ACHN (cell line): Measurements from ENCODE around the gene NOTCH1.

ENCODE experiments used
- DNase-seq: peaks from one replicate; pipeline ENCODE4 v3.0.0-alpha.2; 2015
- in situ Hi-C: cut with HindIII; loops from 2 replicates; pipeline ENCODE4 v1.10.0; 2017; ENCODE audit warnings: low sequenced_read_pairs, low pct_ligation_motif_present, low pct_unique_long_range_greater_than_20kb

Gene NOTCH1

DNA sequence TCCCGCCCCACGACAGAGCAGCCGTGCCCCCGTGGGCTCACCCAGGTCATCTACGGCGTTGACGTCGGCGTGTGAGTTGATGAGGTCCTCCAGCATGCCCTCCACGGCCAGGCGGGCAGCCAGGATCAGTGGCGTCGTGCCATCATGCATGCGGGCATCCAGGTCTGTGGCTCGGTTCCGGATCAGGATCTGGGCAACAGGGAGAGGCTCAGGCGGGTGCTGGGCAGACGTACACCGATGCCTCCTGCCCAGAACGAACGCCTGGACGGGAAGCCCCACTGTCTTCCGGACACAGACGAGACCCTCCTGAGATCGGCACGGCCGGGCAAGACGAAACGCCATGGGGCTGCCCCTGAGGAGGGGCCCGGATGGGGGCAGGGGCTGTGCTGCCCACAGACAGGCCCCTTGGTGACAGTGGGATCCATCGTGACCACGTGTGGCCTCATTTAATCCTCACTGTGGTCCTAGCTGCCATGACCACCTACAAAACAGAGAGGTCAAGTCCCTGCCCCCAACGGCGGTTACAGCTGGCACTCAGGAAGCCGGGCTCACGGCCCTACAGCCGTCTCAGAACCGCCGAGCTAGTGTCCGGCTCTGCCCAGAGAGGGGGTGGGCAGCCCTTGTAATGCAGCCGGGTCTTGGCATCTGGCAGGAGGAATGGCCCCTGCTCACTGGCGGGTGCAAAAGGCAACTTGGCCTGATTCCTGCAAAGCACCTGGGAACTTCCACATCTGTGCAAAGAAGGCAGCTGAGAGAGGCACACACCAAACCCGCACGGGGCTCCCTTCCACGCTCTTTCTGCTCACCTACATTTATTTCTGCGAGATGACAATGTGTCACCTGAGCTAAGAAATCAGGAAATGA lies 46.5 kb downstream of the NOTCH1 start:
- in situ Hi-C loops = no loop called here
- DNase-seq = no peak

DNA sequence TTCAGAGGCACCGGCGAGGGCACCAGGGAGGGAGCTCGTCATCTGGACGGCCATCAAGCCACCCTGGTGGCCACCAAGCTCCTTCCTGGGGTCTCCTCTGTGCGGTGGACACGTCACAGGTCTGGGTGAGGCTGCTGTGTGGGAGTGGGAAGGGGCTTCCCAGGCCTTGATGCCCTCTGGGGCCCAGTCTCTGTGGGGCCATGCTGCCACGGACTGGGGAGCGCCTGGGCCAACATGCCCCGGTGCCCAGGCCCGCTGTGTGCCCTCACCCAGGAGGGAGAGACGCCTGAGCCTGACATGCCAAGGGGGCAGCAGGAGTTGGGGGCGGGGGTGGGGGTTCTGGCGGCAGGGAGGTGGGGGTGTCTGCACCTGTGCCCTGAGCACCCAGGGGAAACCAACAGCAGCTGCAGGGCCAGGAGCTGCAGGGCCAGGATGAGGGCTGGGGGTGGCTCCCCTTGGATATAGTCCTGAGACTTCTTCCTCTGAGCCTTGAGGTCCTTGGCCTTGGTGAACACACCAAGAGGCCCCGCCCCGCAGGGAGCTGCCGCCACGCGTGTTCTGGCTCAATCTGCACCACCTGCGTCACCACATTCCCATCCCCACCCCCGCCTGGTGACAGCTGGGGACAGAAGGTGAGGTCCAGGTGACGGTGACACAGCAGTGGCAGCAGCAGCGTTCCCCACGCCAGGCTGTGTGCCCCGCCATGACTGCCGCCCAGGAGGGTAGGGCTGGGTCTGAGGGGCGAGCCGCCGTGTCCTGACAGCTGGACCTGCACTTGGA lies 47.7 kb downstream of the NOTCH1 start:
- in situ Hi-C loops = no loop called here

DNA sequence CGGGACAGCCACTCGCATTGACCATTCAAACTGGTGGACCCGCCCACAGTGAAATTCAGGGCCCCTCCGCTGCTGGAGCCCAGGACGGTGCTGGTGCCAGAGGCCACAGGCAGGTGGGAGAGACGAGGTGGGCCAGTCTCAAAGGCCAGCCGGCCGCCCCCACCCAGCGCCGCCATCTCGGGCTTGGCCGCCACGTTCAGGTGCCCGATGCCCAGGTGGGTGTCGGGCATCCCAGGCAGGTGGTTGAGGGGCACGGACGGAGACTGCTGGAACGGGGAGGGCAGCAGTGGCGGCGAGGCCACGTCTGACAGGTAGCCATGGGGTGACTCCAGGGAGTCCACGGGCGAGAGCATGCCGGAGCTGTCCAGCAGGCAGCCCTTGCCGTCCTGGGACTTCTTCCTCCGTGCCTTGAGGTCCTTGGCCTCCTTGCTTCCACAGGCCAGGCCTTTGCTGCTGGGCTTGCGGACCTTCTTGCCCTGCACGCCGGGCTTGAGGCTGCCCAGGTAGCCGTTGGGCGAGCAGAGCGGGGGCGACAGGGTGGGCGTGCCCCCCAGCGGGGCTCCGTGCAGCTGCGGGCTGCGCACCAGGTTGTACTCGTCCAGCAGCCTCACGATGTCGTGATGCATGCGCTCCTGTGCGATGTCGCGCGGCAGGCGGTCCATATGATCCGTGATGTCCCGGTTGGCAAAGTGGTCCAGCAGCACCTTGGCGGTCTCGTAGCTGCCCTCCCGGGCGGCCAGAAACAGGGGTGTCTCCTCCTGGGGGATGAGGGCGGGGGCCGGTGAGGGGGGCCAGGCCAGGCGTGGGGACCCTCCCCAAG lies 48.8 kb downstream of the NOTCH1 start:
- no peak for DNase-seq
- in situ Hi-C loops = no loop called here

More for the DNA sequence above, 47.7 kb downstream of the NOTCH1 start:
- no peak for DNase-seq

DNA sequence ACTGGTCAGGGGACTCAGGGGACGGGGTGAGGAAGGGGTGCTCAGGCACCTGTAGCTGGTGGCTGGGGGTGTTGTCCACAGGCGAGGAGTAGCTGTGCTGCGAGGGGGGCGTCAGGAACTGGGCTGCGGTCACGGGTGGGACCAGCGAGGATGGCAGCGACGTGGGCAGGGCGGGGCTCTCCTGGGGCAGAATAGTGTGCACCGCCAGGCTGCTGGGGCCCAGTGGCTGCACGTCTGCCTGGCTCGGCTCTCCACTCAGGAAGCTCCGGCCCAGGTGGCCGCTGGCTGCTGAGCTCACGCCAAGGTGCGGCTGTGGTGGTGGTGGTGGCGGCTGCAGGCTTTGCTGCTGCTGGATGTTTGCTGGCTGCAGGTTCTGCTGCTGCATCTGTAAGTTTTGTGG lies 49.7 kb downstream of the NOTCH1 start:
- no peak for DNase-seq
- in situ Hi-C loops = no loop called here

DNA sequence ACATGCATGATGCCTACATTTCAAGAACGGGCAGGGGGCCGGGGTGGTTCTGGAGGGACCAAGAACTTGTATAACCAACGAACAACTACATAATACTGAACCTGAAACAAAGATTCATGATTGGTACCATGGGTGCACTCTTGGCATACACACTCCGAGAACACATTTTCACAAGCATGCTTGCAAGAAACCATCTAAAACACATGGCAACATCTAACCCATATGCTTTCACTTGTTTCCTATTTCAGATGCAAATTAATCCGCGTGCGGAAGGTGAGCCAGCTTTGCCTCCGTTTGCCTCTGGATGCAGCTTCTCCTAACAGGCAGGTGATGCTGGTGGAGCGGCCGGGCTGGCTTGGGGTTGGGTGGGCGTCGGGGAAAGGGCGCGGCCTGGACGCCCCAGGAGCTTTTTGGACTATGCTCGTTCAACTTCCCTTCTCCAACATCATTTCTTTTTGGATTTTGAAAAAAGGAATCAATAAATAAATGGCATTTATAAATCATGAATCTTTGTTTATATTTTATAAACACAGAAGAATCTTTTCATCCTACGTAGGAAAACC lies 50.5 kb downstream of the NOTCH1 start:
- in situ Hi-C loops = no loop called here
- no peak for DNase-seq

DNA sequence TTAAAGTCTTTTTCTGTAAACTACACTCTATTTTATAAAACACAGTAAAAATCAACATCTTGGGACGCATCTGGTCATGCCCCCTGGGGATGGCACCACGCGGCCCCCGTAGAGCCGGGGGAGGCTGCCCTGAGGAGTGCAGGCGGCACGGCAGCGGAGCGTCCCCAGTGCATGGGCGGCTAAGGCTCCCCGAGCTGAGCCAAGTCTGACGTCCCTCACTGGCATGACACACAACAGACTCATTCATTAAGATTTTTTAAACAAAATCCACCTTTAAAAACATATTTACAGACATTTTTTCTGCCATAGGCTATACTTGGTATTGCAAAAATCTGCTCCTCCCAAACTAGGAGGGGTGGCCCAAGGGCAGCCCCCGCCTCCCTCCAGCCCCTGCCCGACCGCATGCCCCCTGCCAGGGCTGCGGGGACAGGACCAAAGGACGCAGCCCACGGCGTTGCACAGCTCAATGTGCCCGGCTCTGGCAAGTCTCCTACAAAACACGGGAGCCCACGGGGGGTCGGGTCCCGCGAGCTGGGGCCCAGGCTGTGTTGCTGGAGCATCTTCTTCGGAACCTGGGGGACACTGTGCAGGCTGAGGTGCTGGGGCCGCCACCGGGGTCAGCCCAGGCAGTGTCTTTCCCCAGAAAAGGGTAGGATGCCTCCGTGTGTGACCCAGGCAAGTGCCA lies 51.2 kb downstream of the NOTCH1 start:
- in situ Hi-C loops = no loop called here
- no peak for DNase-seq

DNA sequence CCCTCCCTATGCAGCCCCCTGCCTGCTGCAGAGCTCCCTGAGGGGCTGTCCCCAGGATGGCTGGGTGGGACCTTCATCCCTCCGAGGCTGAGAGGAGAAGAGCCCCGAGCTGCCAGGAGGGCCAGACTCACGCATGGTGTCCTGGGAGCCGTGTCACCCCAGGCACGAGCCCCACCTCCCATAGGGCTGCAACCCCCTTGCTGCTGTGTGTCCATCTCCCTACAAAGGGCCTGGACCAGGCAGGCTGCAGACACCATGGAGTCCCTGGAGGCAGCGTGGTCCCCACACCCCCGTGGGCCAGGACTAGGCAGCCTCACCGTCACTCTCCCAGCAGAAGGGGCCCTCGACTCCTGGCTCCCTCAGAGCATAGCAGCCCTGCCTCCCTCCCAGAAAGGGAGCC lies 51.8 kb downstream of the NOTCH1 start:
- in situ Hi-C loops = no loop called here
- DNase-seq = no peak

DNA sequence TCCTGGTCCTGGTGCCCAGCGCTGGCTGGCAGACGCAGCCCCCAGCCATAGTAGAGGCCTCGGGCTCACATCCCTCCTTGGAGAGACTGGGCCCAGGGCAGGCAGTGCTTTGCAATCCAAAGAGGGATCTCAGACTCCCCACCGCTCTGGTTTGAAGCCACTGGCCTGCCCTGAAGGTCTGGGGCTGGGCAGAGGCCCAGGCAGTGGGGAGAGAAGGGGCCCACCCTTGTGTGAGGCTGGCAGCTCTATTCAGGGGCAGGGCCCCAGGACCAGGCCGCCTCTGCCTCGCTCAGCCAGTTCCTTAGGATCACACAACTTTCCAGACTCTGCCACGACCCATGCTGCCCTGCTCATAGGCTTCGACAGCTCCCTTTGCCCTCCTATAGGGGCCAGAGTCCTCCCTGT lies 52.3 kb downstream of the NOTCH1 start:
- DNase-seq = no peak
- in situ Hi-C loops = no loop called here

DNA sequence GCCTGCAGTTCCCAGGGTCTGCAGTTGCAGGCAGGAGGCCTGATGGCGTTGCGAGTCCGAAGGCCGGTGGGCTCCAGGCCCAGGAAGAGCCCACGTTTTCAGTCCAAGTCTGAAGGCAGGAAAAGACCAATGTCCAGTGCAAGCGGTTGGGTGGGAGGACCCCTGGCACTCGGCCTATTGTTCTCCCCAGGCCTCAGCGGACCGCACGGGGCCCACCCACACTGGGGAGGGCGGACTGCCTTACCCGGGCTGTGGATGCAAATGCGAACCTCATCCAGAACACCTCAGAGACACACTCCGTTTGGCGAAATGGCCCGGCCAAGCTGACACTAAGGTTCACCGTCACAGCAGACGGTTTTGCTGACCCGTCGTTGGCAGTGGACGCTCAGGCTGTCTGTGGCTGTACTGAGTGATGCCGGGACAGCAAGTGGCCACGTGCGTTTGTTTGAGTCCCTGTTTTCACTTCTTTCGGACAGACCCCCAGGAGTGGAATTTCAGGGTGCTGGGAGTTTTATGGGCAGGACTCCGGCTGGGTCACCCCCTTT lies 52.8 kb downstream of the NOTCH1 start:
- DNase-seq = no peak
- in situ Hi-C loops = no loop called here

DNA sequence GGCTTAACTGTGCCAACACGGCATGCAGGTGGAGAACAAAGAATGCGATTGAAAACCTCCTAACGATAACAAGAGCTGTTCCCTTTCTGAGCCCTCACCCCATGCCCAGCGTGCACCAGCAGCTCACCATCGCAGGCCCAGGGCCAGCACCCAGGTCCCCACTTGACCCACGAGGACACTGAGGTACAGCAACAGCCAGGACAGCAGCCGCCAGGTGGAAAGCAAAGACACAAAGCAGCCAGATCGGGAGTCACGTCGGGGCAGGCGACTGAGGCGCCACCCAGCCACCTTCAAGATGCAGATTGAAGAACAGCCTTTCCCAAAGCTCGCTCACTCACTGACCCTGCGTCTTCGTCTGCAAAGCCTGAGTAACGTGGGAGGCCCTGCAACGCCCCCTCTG lies 56.1 kb downstream of the NOTCH1 start:
- no peak for DNase-seq
- in situ Hi-C loops = loop anchor here (10.0 kb wide), 1 partner anchor 65 kb away; no protein-coding TSS in a partner anchor

DNA sequence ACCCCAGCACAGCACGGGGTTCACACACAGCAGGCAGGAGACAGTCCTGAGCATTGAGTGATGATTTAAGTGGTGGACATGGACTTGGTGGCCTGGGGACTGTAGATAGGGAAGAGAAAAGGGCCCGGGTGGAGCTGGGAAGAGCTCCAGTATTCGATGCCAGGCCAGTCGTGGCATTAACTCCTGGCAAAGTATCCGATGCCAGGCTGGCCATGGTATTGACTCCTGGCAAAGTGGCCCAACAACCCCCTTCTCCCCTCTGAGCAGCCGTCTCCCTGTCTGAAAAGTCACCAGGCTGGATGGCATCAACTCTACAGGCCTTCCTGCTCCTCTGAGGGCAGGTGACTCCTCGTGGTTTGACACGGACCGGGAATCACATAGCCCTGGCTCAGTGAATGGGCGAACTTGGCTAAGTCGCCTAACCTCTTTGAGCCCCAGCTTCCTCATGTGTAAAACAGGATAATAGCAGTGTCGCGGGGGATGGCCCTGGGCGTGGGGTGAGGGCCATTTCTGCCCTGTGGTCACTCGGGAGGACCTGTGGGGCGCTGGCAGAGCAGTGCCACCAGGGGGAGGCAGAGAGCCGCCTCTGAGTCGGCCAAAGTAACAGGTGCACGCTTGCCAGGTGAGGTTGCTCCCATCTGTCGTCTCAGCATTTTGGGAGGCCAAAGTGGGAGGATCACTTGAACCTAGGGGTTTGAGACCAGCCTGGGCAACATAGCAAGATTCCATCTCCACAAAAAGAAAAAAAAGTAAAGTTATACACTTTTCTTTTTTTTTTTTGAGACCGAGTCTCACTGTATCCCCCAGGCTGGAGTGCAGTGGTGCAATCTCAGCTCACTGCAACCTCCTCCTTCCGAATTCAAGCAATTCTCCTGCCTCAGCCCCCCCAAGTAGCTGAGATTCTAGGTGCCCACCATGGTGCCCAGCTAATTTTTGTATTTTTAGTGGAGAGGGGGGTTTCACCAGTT lies 57.3 kb downstream of the NOTCH1 start:
- peak; percentile 44 for DNase-seq
- in situ Hi-C loops = loop anchor here (10.0 kb wide), 1 partner anchor 66 kb away; no protein-coding TSS in a partner anchor

DNA sequence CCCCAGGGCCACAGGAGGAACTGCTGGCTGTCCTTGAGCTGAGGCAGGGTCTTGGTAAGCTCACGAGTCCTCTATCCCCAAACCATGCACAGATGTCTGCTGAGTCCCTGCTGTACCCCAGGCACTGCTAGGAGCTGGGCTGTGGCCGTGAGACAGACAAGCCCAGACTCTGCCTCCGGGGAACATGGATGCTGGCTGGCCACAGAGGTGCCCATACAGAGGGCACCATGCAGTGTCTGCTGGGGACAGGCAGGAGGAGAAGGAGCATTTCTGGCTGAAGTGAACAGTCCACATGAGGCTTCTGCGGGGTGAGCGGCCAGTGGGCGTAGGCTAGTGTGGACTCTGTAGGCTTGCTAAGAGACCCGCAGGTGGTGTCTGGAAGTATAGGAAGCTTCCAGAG lies 58.2 kb downstream of the NOTCH1 start:
- in situ Hi-C loops = loop anchor here (10.0 kb wide), 1 partner anchor 67 kb away; no protein-coding TSS in a partner anchor

DNA sequence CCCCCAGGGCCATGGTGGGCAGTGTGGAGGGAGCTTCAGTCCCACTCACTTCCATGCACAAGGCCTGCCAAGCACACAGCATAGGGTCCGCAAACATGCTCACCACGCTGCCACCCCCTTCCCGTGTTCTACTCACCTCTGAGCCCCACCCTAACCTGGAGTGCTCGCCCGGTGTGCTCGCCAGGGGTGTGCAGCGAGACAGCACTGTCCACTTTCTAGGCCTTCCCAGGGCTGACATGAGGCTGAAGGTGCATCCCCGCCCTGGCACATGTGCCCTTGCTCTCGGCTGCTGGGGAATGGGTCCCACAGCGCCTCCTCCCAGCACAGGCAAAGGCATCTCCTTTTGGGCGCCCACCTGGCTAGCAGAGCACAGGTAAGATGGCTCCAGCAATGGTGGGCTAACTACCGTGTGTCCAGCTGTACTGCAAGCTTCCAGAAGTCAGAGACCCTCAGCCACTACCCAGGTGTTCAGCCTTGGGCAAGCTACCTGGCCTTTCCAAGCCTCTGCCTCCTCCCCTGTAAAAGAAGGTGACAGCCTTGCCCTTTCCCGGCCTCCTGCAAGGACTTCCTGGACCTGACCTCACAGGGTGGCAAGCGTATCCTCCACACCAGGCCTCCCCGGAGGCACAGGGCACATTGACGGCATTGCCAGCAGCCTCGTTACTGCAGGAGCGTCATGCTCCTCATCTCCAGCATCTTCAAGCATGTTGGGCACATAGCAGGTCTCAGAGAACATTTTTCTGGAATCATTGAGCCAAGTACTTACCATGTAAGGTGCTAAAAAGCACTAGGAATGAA lies 58.8 kb downstream of the NOTCH1 start:
- in situ Hi-C loops = loop anchor here (10.0 kb wide), 1 partner anchor 68 kb away; no protein-coding TSS in a partner anchor

More for the DNA sequence above, 58.2 kb downstream of the NOTCH1 start:
- no peak for DNase-seq

DNA sequence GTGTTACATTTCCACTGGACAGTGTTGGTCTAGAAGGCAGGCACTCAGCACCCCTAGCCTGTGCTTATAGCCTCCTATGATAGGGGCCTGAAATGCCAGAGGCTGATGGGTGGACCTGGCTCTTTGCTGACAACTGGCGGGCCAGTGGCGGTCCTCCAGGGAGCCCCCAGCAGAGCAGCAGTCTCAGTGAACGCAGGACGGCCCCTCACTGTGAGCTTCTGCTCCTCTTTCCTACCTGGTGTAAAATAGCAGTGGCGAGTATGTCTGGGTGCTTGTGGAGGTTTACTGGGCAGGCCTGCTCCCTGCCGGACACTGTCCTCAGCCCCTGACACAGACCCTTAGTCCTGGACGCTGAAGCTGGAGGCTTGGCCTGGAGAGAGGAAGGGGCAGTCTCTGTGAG lies 59.7 kb downstream of the NOTCH1 start:
- no peak for DNase-seq
- in situ Hi-C loops = loop anchor here (10.0 kb wide), 1 partner anchor 69 kb away; no protein-coding TSS in a partner anchor

More for the DNA sequence above, 58.8 kb downstream of the NOTCH1 start:
- no peak for DNase-seq
